Mucosa of descending colon (tissue), 3 donors: ENCODE results near the gene TRIM13. TPM values are rescaled to one million over a fixed set of nuclear protein-coding genes. Genes with fewer than 3 reads are reported as not detected.

ENCODE experiments used
- ATAC-seq: fragments of 200-7000 bp; cut with Tn5 transposase; one replicate; pipeline ENCODE4 v1.9.1; 2020; ENCODE audit warnings: mild to moderate bottlenecking, moderate library complexity
- DNase-seq, 3 donors: peaks; one replicate each; pipeline ENCODE4 v3.0.0-alpha.2; 2020
- H3K36me3 ChIP-seq: fragments of 200-600 bp; one replicate; pipeline ENCODE4 v1.8.0; 2021; ENCODE audit warnings: low read depth, mild to moderate bottlenecking
- H3K4me1 ChIP-seq: fragments of 200-600 bp; one replicate; pipeline ENCODE4 v1.8.0; 2021; ENCODE audit warnings: low read depth, mild to moderate bottlenecking
- H3K4me3 ChIP-seq: fragments of 200-600 bp; one replicate; pipeline ENCODE4 v1.8.0; 2021; ENCODE audit warnings: mild to moderate bottlenecking
- H3K9me3 ChIP-seq: fragments of 200-600 bp; one replicate; pipeline ENCODE4 v1.8.0; 2021; ENCODE audit warnings: mild to moderate bottlenecking
- intact Hi-C, 2 donors: fragments of 100-400 bp; cut with DNase I in 1 of 2; cut with micrococcal nuclease in 1 of 2; formaldehyde crosslinking; loops; one replicate each; pipeline versions ENCODE4 v1.11.0 to v1.11.1; 2022; cut with DNase I, micrococcal nuclease
- total RNA-seq, 3 donors: library from RNA; stranded (reverse); fragmentation: NEBNext Ultra II Directional in 2 of 3; extraction: Animal tissue kit (Norgen Biotek cat#: 25700) in 2 of 3; gene quantifications; one replicate each; pipeline versions ENCODE4 v1.2.1 to v1.2.4, GENCODE V29; 2021 to 2023
- TF ChIP-seq, protein P1 (sequence below): fragments of 200-600 bp; IDR thresholded peaks from one replicate; pipeline ENCODE4 v1.8.0; 2022; ENCODE audit warnings: antibody characterized with exemption, mild to moderate bottlenecking
- donor health status: DM: no; HTN: no; CAD: no; lungs with moderate emphysema.
- donor health status: DM: no; HTN: no; CAD: no.
- donor health status: DM: no; HTN: yes; CAD: no.

TRIM13 gene
- total RNA-seq, 3 donors from 2014 or later: 31.6 to 35.5 (median 32.7) TPM

DNA sequence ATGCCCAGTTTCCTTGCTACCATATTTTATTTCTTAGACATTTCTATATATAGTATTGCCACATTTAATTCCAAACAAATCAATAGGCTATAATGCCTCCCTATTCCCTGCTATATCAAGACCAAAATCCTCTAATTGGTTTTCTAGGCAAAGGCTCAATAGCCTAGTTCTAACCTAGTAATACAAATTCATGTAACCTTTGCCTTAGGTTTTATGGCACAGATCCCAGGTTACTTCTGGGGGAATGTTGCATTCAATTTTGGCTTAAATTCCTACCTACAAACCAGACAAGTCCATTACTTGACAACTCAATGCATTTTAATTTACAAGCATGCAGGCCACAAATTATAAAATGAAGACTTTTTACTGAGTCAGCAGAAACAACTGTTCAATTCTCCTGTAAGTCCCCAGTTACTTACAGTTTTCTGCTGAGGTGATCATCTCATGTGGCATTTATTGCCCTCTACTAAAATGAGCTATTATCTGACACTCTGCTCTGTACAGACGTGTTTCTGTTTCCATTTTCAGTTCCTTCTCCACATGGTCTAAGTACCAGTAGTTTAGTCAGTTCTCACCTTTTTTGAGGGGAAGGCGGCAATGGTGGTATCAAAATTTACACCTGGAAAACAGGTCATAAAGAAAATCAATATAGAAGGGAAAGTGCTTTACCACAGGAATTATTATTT, 30.1 kb downstream of the TRIM13 start:
- no peak for DNase-seq
- ATAC-seq: peak; percentile 47
- no peaks in the 10 kb centered on the region for H3K36me3 ChIP-seq
- TF ChIP-seq, protein P1, sequence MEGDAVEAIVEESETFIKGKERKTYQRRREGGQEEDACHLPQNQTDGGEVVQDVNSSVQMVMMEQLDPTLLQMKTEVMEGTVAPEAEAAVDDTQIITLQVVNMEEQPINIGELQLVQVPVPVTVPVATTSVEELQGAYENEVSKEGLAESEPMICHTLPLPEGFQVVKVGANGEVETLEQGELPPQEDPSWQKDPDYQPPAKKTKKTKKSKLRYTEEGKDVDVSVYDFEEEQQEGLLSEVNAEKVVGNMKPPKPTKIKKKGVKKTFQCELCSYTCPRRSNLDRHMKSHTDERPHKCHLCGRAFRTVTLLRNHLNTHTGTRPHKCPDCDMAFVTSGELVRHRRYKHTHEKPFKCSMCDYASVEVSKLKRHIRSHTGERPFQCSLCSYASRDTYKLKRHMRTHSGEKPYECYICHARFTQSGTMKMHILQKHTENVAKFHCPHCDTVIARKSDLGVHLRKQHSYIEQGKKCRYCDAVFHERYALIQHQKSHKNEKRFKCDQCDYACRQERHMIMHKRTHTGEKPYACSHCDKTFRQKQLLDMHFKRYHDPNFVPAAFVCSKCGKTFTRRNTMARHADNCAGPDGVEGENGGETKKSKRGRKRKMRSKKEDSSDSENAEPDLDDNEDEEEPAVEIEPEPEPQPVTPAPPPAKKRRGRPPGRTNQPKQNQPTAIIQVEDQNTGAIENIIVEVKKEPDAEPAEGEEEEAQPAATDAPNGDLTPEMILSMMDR: no peak
- no peak overlapping the region for H3K4me3 ChIP-seq
- H3K9me3 ChIP-seq: no peaks in the 10 kb centered on the region
- H3K4me1 ChIP-seq: no peaks in the 10 kb centered on the region
- intact Hi-C loops: no loop called here

DNA sequence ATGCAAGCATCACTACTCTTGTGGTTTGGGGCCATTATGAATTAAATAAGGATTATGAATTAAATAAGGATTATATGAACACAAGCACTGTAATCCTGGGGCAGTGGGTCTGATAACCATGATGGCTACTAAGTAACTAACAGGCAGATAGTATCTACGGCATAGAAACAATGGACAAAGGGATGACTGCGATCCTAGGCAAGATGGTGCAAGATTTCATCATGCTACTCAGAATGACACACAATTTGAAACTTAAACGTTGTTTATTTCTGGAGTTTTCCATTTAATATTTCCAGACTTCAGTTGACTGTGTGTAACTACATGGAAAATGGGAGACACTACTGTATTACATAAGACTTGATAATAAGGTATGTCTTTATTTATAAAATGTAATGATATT, 33.5 kb downstream of the TRIM13 start:
- Histone ChIP-seq H3K4me1 (no peaks in the 10 kb centered on the region), H3K36me3 (no peaks in the 10 kb centered on the region), H3K9me3 (no peaks in the 10 kb centered on the region), H3K4me3 (no peak overlapping the region)
- intact Hi-C loops: no loop called here
- DNase-seq (no peak), ATAC-seq (no peak)
- TF ChIP-seq, protein P1: no peak

DNA sequence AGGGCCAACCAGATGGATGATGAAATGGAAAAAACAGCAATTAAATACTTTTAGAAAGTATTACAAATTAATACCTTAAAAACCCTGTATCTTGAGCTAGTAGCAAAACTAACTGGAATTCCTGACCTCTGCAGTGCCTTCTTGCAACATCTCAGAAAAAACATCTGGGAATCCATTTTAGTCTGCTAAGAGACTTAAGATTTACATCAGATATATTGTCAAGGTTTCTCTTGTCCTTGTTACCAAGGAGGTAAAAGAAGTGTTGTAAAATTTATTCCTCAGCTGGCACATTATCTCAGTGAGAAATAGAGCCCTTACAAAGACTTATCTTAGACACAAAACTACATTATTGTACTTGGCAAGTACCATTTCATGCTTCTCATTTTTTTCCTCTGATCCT, 36.9 kb downstream of the TRIM13 start:
- no peak overlapping the region for H3K4me3 ChIP-seq
- H3K9me3 ChIP-seq: no peaks in the 10 kb centered on the region
- no peak for ATAC-seq
- intact Hi-C loops: no loop called here
- TF ChIP-seq, protein P1: no peak
- H3K4me1 ChIP-seq: no peaks in the 10 kb centered on the region
- H3K36me3 ChIP-seq: no peaks in the 10 kb centered on the region
- no peak for DNase-seq

DNA sequence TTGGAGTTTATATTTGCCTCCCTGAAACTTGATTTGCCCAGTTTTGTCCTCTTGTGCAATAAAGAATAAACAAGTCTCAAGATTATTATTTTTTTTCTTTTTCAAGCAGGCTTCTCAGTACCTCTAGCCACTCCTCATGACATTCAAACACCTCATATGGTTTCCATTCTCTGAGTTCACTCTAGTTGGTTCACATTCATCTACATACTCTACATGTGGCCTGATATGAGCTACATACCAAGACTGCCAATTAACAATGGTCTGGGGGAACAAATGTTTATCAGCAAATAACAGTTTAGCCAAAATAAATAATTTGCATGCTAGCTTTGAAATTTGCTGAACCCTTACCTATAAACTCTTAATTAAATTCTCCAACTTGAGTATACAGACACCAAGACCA, 40.9 kb downstream of the TRIM13 start:
- ATAC-seq: no peak
- Histone ChIP-seq H3K4me3 (no peak overlapping the region), H3K36me3 (no peaks in the 10 kb centered on the region), H3K4me1 (no peaks in the 10 kb centered on the region), H3K9me3 (no peaks in the 10 kb centered on the region)
- TF ChIP-seq, protein P1: no peak
- intact Hi-C loops: no loop called here
- DNase-seq: no peak

DNA sequence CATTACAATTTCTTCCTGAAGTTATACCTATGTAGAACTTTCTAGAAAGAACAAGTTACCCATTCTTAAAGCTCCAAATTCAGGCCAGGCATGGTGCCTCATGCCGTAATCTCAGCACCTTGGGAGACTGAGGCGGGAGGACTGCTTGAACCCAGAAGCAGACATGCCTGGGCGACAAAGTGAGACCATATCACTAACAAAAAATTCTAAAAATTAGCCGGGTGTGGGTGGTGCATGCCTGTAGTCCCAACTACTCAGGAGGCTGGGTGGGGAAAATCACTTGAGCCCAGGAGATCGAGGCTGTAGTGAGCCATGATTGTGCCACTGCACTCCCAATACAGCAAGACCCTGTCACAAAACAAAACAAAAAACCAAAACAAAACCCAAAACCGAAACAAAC, 41.4 kb downstream of the TRIM13 start:
- no peaks in the 10 kb centered on the region for H3K9me3 ChIP-seq
- H3K4me1 ChIP-seq: no peaks in the 10 kb centered on the region
- DNase-seq (no peak), ATAC-seq (no peak)
- TF ChIP-seq, protein P1: no peak
- intact Hi-C loops: no loop called here
- H3K36me3 ChIP-seq: no peaks in the 10 kb centered on the region
- no peak overlapping the region for H3K4me3 ChIP-seq

DNA sequence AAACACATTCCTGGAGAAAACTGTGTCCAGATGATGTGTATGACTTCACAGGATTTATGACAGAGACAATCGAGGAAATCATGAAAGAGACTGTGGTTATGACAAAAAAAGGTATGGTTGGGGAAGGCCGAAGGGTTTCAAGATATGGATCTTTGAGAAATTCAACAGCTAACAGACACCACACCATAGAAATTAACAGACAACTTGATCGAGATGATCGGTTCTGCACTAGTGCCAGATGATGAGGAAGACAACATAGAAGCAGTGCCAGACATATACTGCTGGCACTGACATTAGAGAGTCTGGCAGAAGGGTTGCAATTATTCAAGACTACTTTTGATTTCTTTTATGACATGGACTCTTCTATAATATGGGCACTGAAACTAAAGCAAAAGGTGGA, 55.6 kb downstream of the TRIM13 start:
- TF ChIP-seq, protein P1: no peak
- intact Hi-C loops: no loop called here
- Histone ChIP-seq H3K9me3 (no peaks in the 10 kb centered on the region), H3K4me3 (no peak overlapping the region), H3K4me1 (no peaks in the 10 kb centered on the region), H3K36me3 (no peaks in the 10 kb centered on the region)
- no peak for ATAC-seq
- no peak for DNase-seq
